ENCODE data around the gene CLP1.
"Not testable (repeated sequence)": the region's sequence is repeated elsewhere in the genome, so short reads cannot be mapped to it uniquely, and the experiment has no call there.

The CLP1 gene

GRCh38 chr11:57641011-57641807 is 16.4 kb upstream of the CLP1 start:
- peak in 1 of 2 experiments; percentile 20 for DNase-seq

GRCh38 chr11:57643802-57644201 is 13.8 kb upstream of the CLP1 start:
- DNase-seq = no peak

GRCh38 chr11:57644748-57645688 is 12.5 kb upstream of the CLP1 start:
- DNase-seq = peak; percentile 63 to 79

- DNase-seq = no peak
Measured at GRCh38 chr11:57645689-57646085, 11.9 kb upstream of the CLP1 start.

- no peak for DNase-seq
Measured at GRCh38 chr11:57646194-57646798, 11.3 kb upstream of the CLP1 start.

GRCh38 chr11:57646799-57647303 is 10.7 kb upstream of the CLP1 start:
- DNase-seq = no peak

GRCh38 chr11:57647372-57647771 is 10.2 kb upstream of the CLP1 start:
- DNase-seq = no peak

- no peak for DNase-seq
Measured at GRCh38 chr11:57647960-57648800, 9.4 kb upstream of the CLP1 start.

- no peak for DNase-seq
Measured at GRCh38 chr11:57648801-57649735, 8.5 kb upstream of the CLP1 start.

- no peak for DNase-seq
Measured at GRCh38 chr11:57649826-57650738, 7.5 kb upstream of the CLP1 start, which contains the start of gene YPEL4. Gene YPEL4 (minus strand): TSS chr11:57649912. CDS start chr11:57647107, 2,805 bp downstream.

- DNase-seq = no peak
Measured at GRCh38 chr11:57650739-57651090, 6.8 kb upstream of the CLP1 start.

- DNase-seq = no peak
Measured at GRCh38 chr11:57651408-57651807, 6.2 kb upstream of the CLP1 start.

- DNase-seq = not testable (repeated sequence)
Measured at GRCh38 chr11:57652230-57652629, 5.3 kb upstream of the CLP1 start.

- no peak for DNase-seq
Measured at GRCh38 chr11:57652662-57653061, 4.9 kb upstream of the CLP1 start.

- DNase-seq = no peak
Measured at GRCh38 chr11:57653163-57653562, 4.4 kb upstream of the CLP1 start.

- DNase-seq = no peak
Measured at GRCh38 chr11:57656885-57657193, 723 bp upstream of the CLP1 start.

- DNase-seq = no peak
Measured at GRCh38 chr11:57658023-57658361, 430 bp downstream of the CLP1 start.

- DNase-seq = no peak
Measured at GRCh38 chr11:57659669-57660068, 2.1 kb downstream of the CLP1 start.

GRCh38 chr11:57662893-57663292 is 5.3 kb downstream of the CLP1 start:
- no peak for DNase-seq

- DNase-seq = no peak
Measured at GRCh38 chr11:57663975-57664374, 6.4 kb downstream of the CLP1 start.

All from NCI-H1930 (cell line).